Smooth muscle cell (in vitro differentiated cells): ENCODE data around the gene CETN1. TPM values are rescaled to one million over a fixed set of nuclear protein-coding genes. Genes with fewer than 3 reads are reported as not detected.

Source experiments
- DNase-seq: peaks from one replicate; lab custom pipeline; 2025; ENCODE audit not compliant: unreplicated experiment; lab: John Stamatoyannopoulos, UW
- H2AFZ ChIP-seq: fragments of 200-600 bp; sonication (generic); 2 replicates; pipeline ENCODE4 v1.6.0; 2016; ENCODE audit warnings: antibody characterized with exemption, low read depth, mild to moderate bottlenecking
- H3F3A ChIP-seq: fragments of 200-600 bp; sonication (generic); 2 replicates; pipeline ENCODE4 v1.6.0; 2017; ENCODE audit warnings: antibody characterized with exemption, low read depth
- H3K27ac ChIP-seq: fragments of 200-600 bp; sonication (generic); 2 replicates; pipeline ENCODE4 v1.5.1; 2016; ENCODE audit warnings: low read depth, mild to moderate bottlenecking
- H3K27me3 ChIP-seq: fragments of 200-600 bp; sonication (generic); 2 replicates; pipeline ENCODE4 v1.6.1; 2016; ENCODE audit warnings: low read depth, mild to moderate bottlenecking
- H3K36me3 ChIP-seq: fragments of 200-600 bp; sonication (generic); 2 replicates; pipeline ENCODE4 v1.5.1; 2016; ENCODE audit warnings: low read depth
- H3K4me1 ChIP-seq: fragments of 200-600 bp; sonication (generic); 2 replicates; pipeline ENCODE4 v1.5.1; 2016; ENCODE audit warnings: low read depth
- H3K4me2 ChIP-seq: fragments of 200-600 bp; sonication (generic); 2 replicates; pipeline ENCODE4 v1.6.0; 2016; ENCODE audit warnings: mild to moderate bottlenecking
- H3K4me3 ChIP-seq: fragments of 200-600 bp; sonication (generic); 2 replicates; pipeline ENCODE4 v1.5.1; 2016; ENCODE audit warnings: mild to moderate bottlenecking
- H3K79me2 ChIP-seq: fragments of 200-600 bp; sonication (generic); 2 replicates; pipeline ENCODE4 v1.6.0; 2016; ENCODE audit warnings: low read depth, mild to moderate bottlenecking
- H3K9ac ChIP-seq: fragments of 200-600 bp; sonication (generic); 2 replicates; pipeline ENCODE4 v1.6.0; 2016; ENCODE audit warnings: low read depth
- H3K9me3 ChIP-seq: fragments of 200-600 bp; sonication (generic); replicated peaks from 2 replicates; pipeline ENCODE4 v1.5.1; 2016; ENCODE audit warnings: low read depth
- H4K20me1 ChIP-seq: fragments of 200-600 bp; sonication (generic); 2 replicates; pipeline ENCODE4 v1.6.0; 2016; ENCODE audit warnings: low read depth
- CTCF ChIP-seq: fragments of 200-600 bp; sonication (generic); IDR thresholded peaks from 2 replicates; pipeline ENCODE4 v1.5.1; 2017; ENCODE audit warnings: borderline replicate concordance, mild to moderate bottlenecking, antibody characterized with exemption; ENCODE audit not compliant: insufficient read depth, poor library complexity, severe bottlenecking
- whole genome bisulfite sequencing: methylation state at CpG from one replicate; pipeline ENCODE4 v1.1.7; 2016; ENCODE audit warnings: low lambda C conversion rate; 5-methylcytosine and 5-hydroxymethylcytosine counted together
- polyA plus RNA-seq: library from polyadenylated mRNA; unstranded; fragments of >200 nt; fragmentation: Nextera tagmentation; extraction: Ambion mirVana; gene quantifications from 2 replicates; pipeline ENCODE4 v1.2.1, GENCODE V29; 2016
- total RNA-seq: library from RNA; depleted of rRNA; stranded (reverse); fragments of >200 nt; gene quantifications from 2 replicates; pipeline ENCODE4 v1.2.3, GENCODE V29; 2014

The CETN1 gene
- total and polyA plus RNA-seq, 2 experiments from 2014 or later, result not detected

GRCh38 chr18:618618-619017, 38.4 kb downstream of the CETN1 start:
- no peaks in the 10 kb centered on the region for H3K4me1 ChIP-seq
- DNase-seq, result no peak
- H4K20me1 ChIP-seq, result no peaks in the 10 kb centered on the region
- H3K9ac ChIP-seq, result no peak overlapping the region
- H3K27ac ChIP-seq, result no peak overlapping the region
- H3K79me2 ChIP-seq, result no peaks in the 10 kb centered on the region
- no peaks in the 10 kb centered on the region for H3K9me3 ChIP-seq
- no peak overlapping the region for H2AFZ ChIP-seq
- H3K4me2 ChIP-seq, result no peak overlapping the region
- TF ChIP-seq CTCF, result no peak
- H3K4me3 ChIP-seq, result no peak overlapping the region
- no peaks in the 10 kb centered on the region for H3F3A ChIP-seq
- peaks cover 8% of the 10 kb centered on the region for H3K27me3 ChIP-seq
- no peaks in the 10 kb centered on the region for H3K36me3 ChIP-seq
- WGBS, result 87% methylated on average over 5 of the region's 5 CpGs

- Histone ChIP-seq H3K4me2 (no peak overlapping the region), H3K9me3 (no peaks in the 10 kb centered on the region), H3K4me3 (no peak overlapping the region), H2AFZ (no peak overlapping the region), H3K36me3 (no peaks in the 10 kb centered on the region), H3K79me2 (no peaks in the 10 kb centered on the region), H3K4me1 (no peaks in the 10 kb centered on the region), H4K20me1 (no peaks in the 10 kb centered on the region), H3F3A (no peaks in the 10 kb centered on the region), H3K9ac (no peak overlapping the region), H3K27ac (no peak overlapping the region), H3K27me3 (peaks cover 8% of the 10 kb centered on the region)
- WGBS, result 62% methylated on average over 7 of the region's 7 CpGs
- TF ChIP-seq CTCF, result no peak
- DNase-seq, result no peak
Observed at GRCh38 chr18:621291-622043, 41.3 kb downstream of the CETN1 start.

GRCh38 chr18:622289-622688, 42.1 kb downstream of the CETN1 start:
- H2AFZ ChIP-seq, result no peak overlapping the region
- no peaks in the 10 kb centered on the region for H4K20me1 ChIP-seq
- H3K4me1 ChIP-seq, result no peaks in the 10 kb centered on the region
- no peak overlapping the region for H3K27ac ChIP-seq
- no peaks in the 10 kb centered on the region for H3K9me3 ChIP-seq
- no peak overlapping the region for H3K4me2 ChIP-seq
- no peaks in the 10 kb centered on the region for H3F3A ChIP-seq
- no peaks in the 10 kb centered on the region for H3K79me2 ChIP-seq
- H3K27me3 ChIP-seq, result peaks cover 8% of the 10 kb centered on the region
- H3K9ac ChIP-seq, result no peak overlapping the region
- TF ChIP-seq CTCF, result no peak
- DNase-seq, result no peak
- no peak overlapping the region for H3K4me3 ChIP-seq
- 90% methylated on average over 6 of the region's 6 CpGs for WGBS
- no peaks in the 10 kb centered on the region for H3K36me3 ChIP-seq
